IPS-15b (cell line): ENCODE data around the gene NCKAP5.

ENCODE experiments used
- H3K27me3 ChIP-seq: one replicate; pipeline ENCODE4 v1.6.1; 2013; ENCODE audit warnings: low read length; ENCODE audit not compliant: control insufficient read depth, insufficient read depth
- H3K36me3 ChIP-seq: one replicate; pipeline ENCODE4 v1.6.1; 2013; ENCODE audit warnings: low read length; ENCODE audit not compliant: control insufficient read depth, insufficient read depth
- H3K4me1 ChIP-seq: one replicate; pipeline ENCODE4 v1.6.1; 2013; ENCODE audit warnings: mild to moderate bottlenecking, low read length; ENCODE audit not compliant: control insufficient read depth, insufficient read depth
- H3K4me3 ChIP-seq: one replicate; pipeline ENCODE4 v1.5.1; 2013; ENCODE audit warnings: low read depth, low read length
- H3K9ac ChIP-seq: one replicate; pipeline ENCODE4 v1.6.1; 2013; ENCODE audit warnings: low read depth, mild to moderate bottlenecking, low read length
- H3K9me3 ChIP-seq: one replicate; pipeline ENCODE4 v1.6.1; 2013; ENCODE audit warnings: mild to moderate bottlenecking, low read length; ENCODE audit not compliant: control insufficient read depth, insufficient read depth

The NCKAP5 gene

GRCh38 chr2:133503927-133504326, 64.3 kb downstream of the NCKAP5 start:
- no peaks in the 10 kb centered on the region for H3K27me3 ChIP-seq
- H3K4me1 ChIP-seq = no peaks in the 10 kb centered on the region
- no peak overlapping the region for H3K4me3 ChIP-seq
- H3K9me3 ChIP-seq = no peaks in the 10 kb centered on the region
- H3K36me3 ChIP-seq = no peaks in the 10 kb centered on the region
- H3K9ac ChIP-seq = no peak overlapping the region

GRCh38 chr2:133503323-133503722, 64.9 kb downstream of the NCKAP5 start:
- Histone ChIP-seq H3K9me3 (no peaks in the 10 kb centered on the region), H3K36me3 (no peaks in the 10 kb centered on the region), H3K4me3 (no peak overlapping the region), H3K27me3 (no peaks in the 10 kb centered on the region), H3K9ac (no peak overlapping the region), H3K4me1 (no peaks in the 10 kb centered on the region)

GRCh38 chr2:133502678-133503077, 65.6 kb downstream of the NCKAP5 start:
- Histone ChIP-seq H3K9ac (no peak overlapping the region), H3K4me3 (no peak overlapping the region), H3K9me3 (no peaks in the 10 kb centered on the region), H3K36me3 (no peaks in the 10 kb centered on the region), H3K27me3 (no peaks in the 10 kb centered on the region), H3K4me1 (no peaks in the 10 kb centered on the region)

- Histone ChIP-seq H3K9me3 (no peaks in the 10 kb centered on the region), H3K4me3 (no peak overlapping the region), H3K36me3 (no peaks in the 10 kb centered on the region), H3K9ac (no peak overlapping the region), H3K4me1 (no peaks in the 10 kb centered on the region), H3K27me3 (no peaks in the 10 kb centered on the region)
Observed at GRCh38 chr2:133500917-133501316, 67.3 kb downstream of the NCKAP5 start.

GRCh38 chr2:133498662-133499585, 69.3 kb downstream of the NCKAP5 start:
- Histone ChIP-seq H3K36me3 (no peaks in the 10 kb centered on the region), H3K9ac (no peak overlapping the region), H3K4me3 (no peak overlapping the region), H3K4me1 (peaks cover 3% of the 10 kb centered on the region), H3K27me3 (no peaks in the 10 kb centered on the region), H3K9me3 (no peaks in the 10 kb centered on the region)

GRCh38 chr2:133497951-133498565, 70.2 kb downstream of the NCKAP5 start:
- H3K9me3 ChIP-seq = no peaks in the 10 kb centered on the region
- no peak overlapping the region for H3K4me3 ChIP-seq
- H3K36me3 ChIP-seq = no peaks in the 10 kb centered on the region
- no peak overlapping the region for H3K9ac ChIP-seq
- H3K4me1 ChIP-seq = peaks cover 3% of the 10 kb centered on the region
- no peaks in the 10 kb centered on the region for H3K27me3 ChIP-seq

- Histone ChIP-seq H3K27me3 (no peaks in the 10 kb centered on the region), H3K36me3 (no peaks in the 10 kb centered on the region), H3K9me3 (no peaks in the 10 kb centered on the region), H3K4me1 (peaks cover 3% of the 10 kb centered on the region), H3K9ac (no peak overlapping the region), H3K4me3 (no peak overlapping the region)
Observed at GRCh38 chr2:133497270-133497893, 70.9 kb downstream of the NCKAP5 start.

GRCh38 chr2:133496501-133497269, 71.6 kb downstream of the NCKAP5 start:
- Histone ChIP-seq H3K36me3 (no peaks in the 10 kb centered on the region), H3K9ac (no peak overlapping the region), H3K4me3 (no peak overlapping the region), H3K9me3 (no peaks in the 10 kb centered on the region), H3K4me1 (peaks cover 3% of the 10 kb centered on the region), H3K27me3 (no peaks in the 10 kb centered on the region)

- Histone ChIP-seq H3K4me1 (peaks cover 3% of the 10 kb centered on the region), H3K27me3 (no peaks in the 10 kb centered on the region), H3K36me3 (no peaks in the 10 kb centered on the region), H3K9ac (no peak overlapping the region), H3K9me3 (no peaks in the 10 kb centered on the region), H3K4me3 (no peak overlapping the region)
Observed at GRCh38 chr2:133495226-133495625, 73.0 kb downstream of the NCKAP5 start.

- Histone ChIP-seq H3K27me3 (no peaks in the 10 kb centered on the region), H3K36me3 (no peaks in the 10 kb centered on the region), H3K4me3 (no peak overlapping the region), H3K9me3 (no peaks in the 10 kb centered on the region), H3K9ac (no peak overlapping the region), H3K4me1 (peaks cover 3% of the 10 kb centered on the region)
Observed at GRCh38 chr2:133492719-133493380, 75.4 kb downstream of the NCKAP5 start.

- H3K27me3 ChIP-seq = no peaks in the 10 kb centered on the region
- H3K4me3 ChIP-seq = no peak overlapping the region
- no peaks in the 10 kb centered on the region for H3K9me3 ChIP-seq
- no peak overlapping the region for H3K9ac ChIP-seq
- no peaks in the 10 kb centered on the region for H3K36me3 ChIP-seq
- peaks cover 3% of the 10 kb centered on the region for H3K4me1 ChIP-seq
Observed at GRCh38 chr2:133490411-133490980, 77.8 kb downstream of the NCKAP5 start.
